ENCODE results near the gene GLB1L2.
"Not testable (repeated sequence)": the region's sequence is repeated elsewhere in the genome, so short reads cannot be mapped to it uniquely, and the experiment has no call there.

GLB1L2 gene

GRCh38 chr11:134312223-134312622 is 19.6 kb upstream of the GLB1L2 start:
- no peak for DNase-seq (ENCODE audit: extremely low read depth, low read depth)
- no peak for TF ChIP-seq CTCF (IDR thresholded peaks at IDR 0.05; ENCODE audit: low read depth, low read length)

- no peak for TF ChIP-seq CTCF (IDR thresholded peaks at IDR 0.05; ENCODE audit: low read depth, low read length)
- no peak for DNase-seq (ENCODE audit: extremely low read depth, low read depth)
Observed at GRCh38 chr11:134312807-134313206, 19.0 kb upstream of the GLB1L2 start.

GRCh38 chr11:134313379-134313778 is 18.4 kb upstream of the GLB1L2 start:
- TF ChIP-seq CTCF (IDR thresholded peaks at IDR 0.05; ENCODE audit: low read depth, low read length) = no peak
- DNase-seq (ENCODE audit: extremely low read depth, low read depth) = no peak

GRCh38 chr11:134313821-134314607 is 17.8 kb upstream of the GLB1L2 start:
- no peak for TF ChIP-seq CTCF (IDR thresholded peaks at IDR 0.05; ENCODE audit: low read depth, low read length)
- no peak for DNase-seq (ENCODE audit: extremely low read depth, low read depth)

- no peak for TF ChIP-seq CTCF (IDR thresholded peaks at IDR 0.05; ENCODE audit: low read depth, low read length)
- no peak for DNase-seq (ENCODE audit: extremely low read depth, low read depth)
Observed at GRCh38 chr11:134317103-134317502, 14.7 kb upstream of the GLB1L2 start.

GRCh38 chr11:134321373-134321772 is 10.4 kb upstream of the GLB1L2 start:
- DNase-seq (ENCODE audit: extremely low read depth, low read depth) = not testable (repeated sequence)

GRCh38 chr11:134322553-134322952 is 9.2 kb upstream of the GLB1L2 start:
- no peak for TF ChIP-seq CTCF (IDR thresholded peaks at IDR 0.05; ENCODE audit: low read depth, low read length)
- DNase-seq (ENCODE audit: extremely low read depth, low read depth) = no peak

GRCh38 chr11:134328433-134328832 is 3.4 kb upstream of the GLB1L2 start:
- no peak for TF ChIP-seq CTCF (IDR thresholded peaks at IDR 0.05; ENCODE audit: low read depth, low read length)
- no peak for DNase-seq (ENCODE audit: extremely low read depth, low read depth)

All from AG09319 (cell line).